Large intestine (tissue), 12 donors: ENCODE measurements around the gene ABCC3. TPM values are rescaled to one million over a fixed set of nuclear protein-coding genes. Genes with fewer than 3 reads are reported as not detected.

Experiments
- DNase-seq, 2 donors: peaks; one replicate each; pipeline versions ENCODE4 v3.0.0 to v3.0.0-alpha.2; 2013
- H3K27ac ChIP-seq: one replicate; pipeline ENCODE4 v1.5.1; 2013; ENCODE audit warnings: low read length
- H3K27me3 ChIP-seq: 2 replicates; pipeline ENCODE4 v1.6.1; 2013; ENCODE audit warnings: low read length; ENCODE audit not compliant: control insufficient read depth, insufficient read depth
- H3K36me3 ChIP-seq: 2 replicates; pipeline ENCODE4 v1.6.1; 2013; ENCODE audit warnings: low read length; ENCODE audit not compliant: control insufficient read depth, insufficient read depth
- H3K4me1 ChIP-seq: one replicate; pipeline ENCODE4 v1.6.1; 2013; ENCODE audit warnings: low read length; ENCODE audit not compliant: control insufficient read depth, insufficient read depth
- H3K4me3 ChIP-seq: one replicate; pipeline ENCODE4 v1.5.1; 2013; ENCODE audit warnings: low read length
- H3K9me3 ChIP-seq: one replicate; pipeline ENCODE4 v1.6.1; 2013; ENCODE audit warnings: mild to moderate bottlenecking, low read depth, low read length, moderate library complexity; ENCODE audit not compliant: control insufficient read depth
- WGBS: methylation state at CpG from one replicate; pipeline ENCODE4 v1.1.5; 2013; ENCODE audit warnings: low lambda C conversion rate; ENCODE audit not compliant: insufficient coverage; 5-methylcytosine and 5-hydroxymethylcytosine counted together
- long read RNA-seq, 11 donors: transcript quantifications; one replicate each; lab custom pipeline, GENCODE V29; 2026
- polyA plus RNA-seq: library from polyadenylated mRNA; unstranded; fragments of 120-200 nt; gene quantifications from one replicate; pipeline ENCODE4 v1.2.1, GENCODE V29; 2013

The ABCC3 gene
- 53.7 TPM for polyA plus RNA-seq
- long read RNA-seq, donor 1, partial matches to known transcripts: 0 of 4 reads
- long read RNA-seq, donor 1, other reads (novel, unspliced or antisense): 0 of 4 reads
- long read RNA-seq, donor 2, full-length matches to known transcripts: 12 of 20 reads
- long read RNA-seq, donor 2, partial matches to known transcripts: 8 of 20 reads
- long read RNA-seq, donor 2, other reads (novel, unspliced or antisense): 0 of 20 reads
- long read RNA-seq, donor 3: 0 reads
- long read RNA-seq, donor 4: 0 reads
- long read RNA-seq, donor 5, full-length matches to known transcripts: 10 of 10 reads
- long read RNA-seq, donor 5, partial matches to known transcripts: 0 of 10 reads
- long read RNA-seq, donor 5, other reads (novel, unspliced or antisense): 0 of 10 reads
- long read RNA-seq, donor 6, full-length matches to known transcripts: 6 of 6 reads
- long read RNA-seq, donor 6, partial matches to known transcripts: 0 of 6 reads
- long read RNA-seq, donor 6, other reads (novel, unspliced or antisense): 0 of 6 reads
- long read RNA-seq, donor 7, partial matches to known transcripts: 9 of 15 reads
- long read RNA-seq, donor 7, other reads (novel, unspliced or antisense): 0 of 15 reads
- long read RNA-seq, donor 8, transcript ABCC3-209 (2 exons, 575 nt): major isoform, 7 of 14 reads
- long read RNA-seq, donor 8, transcript ABCC3-218 (1 exons, 1,562 nt): minor isoform, 5 of 14 reads
- long read RNA-seq, donor 8, partial matches to known transcripts: 0 of 14 reads
- long read RNA-seq, donor 8, other reads (novel, unspliced or antisense): 0 of 14 reads
- long read RNA-seq, donor 9, full-length matches to known transcripts: 6 of 11 reads
- long read RNA-seq, donor 9, partial matches to known transcripts: 5 of 11 reads
- long read RNA-seq, donor 9, other reads (novel, unspliced or antisense): 0 of 11 reads
- long read RNA-seq, donor 10, full-length matches to known transcripts: 13 of 13 reads
- long read RNA-seq, donor 10, partial matches to known transcripts: 0 of 13 reads
- long read RNA-seq, donor 10, other reads (novel, unspliced or antisense): 0 of 13 reads
- long read RNA-seq, donor 11, full-length matches to known transcripts: 11 of 11 reads
- long read RNA-seq, donor 11, partial matches to known transcripts: 0 of 11 reads
- long read RNA-seq, donor 11, other reads (novel, unspliced or antisense): 0 of 11 reads

- peaks cover 3% of the 10 kb centered on the region for H3K9me3 ChIP-seq
- WGBS: no CpG with 5 or more reads among the region's 48 CpGs
- H3K27me3 ChIP-seq: peaks cover 18% of the 10 kb centered on the region
- H3K27ac ChIP-seq: peak within 1 kb of the TSS; percentile 8
- peaks cover 50% of the 10 kb centered on the region for H3K4me1 ChIP-seq
- peak; percentile 85 to 92 for DNase-seq
- H3K4me3 ChIP-seq: peak within 1 kb of the TSS; percentile 62
- no peaks in the 10 kb centered on the region for H3K36me3 ChIP-seq
These were observed at the start of gene ABCC3 for GRCh38 chr17:50634224-50634914. TSS of gene ABCC3 (plus strand) at chr17:50634881. CDS start at chr17:50634937, 56 bp downstream.

- H3K4me1 ChIP-seq: peaks cover 11% of the 10 kb centered on the region
- no peaks in the 10 kb centered on the region for H3K36me3 ChIP-seq
- H3K4me3 ChIP-seq: no peak overlapping the region
- WGBS: no CpG with 5 or more reads among the region's 4 CpGs
- no peak for DNase-seq
- no peak overlapping the region for H3K27ac ChIP-seq
- H3K27me3 ChIP-seq: peaks cover 4% of the 10 kb centered on the region
- H3K9me3 ChIP-seq: no peaks in the 10 kb centered on the region
These were observed 49.3 kb upstream of the ABCC3 start for GRCh38 chr17:50585346-50585745.

- no CpG with 5 or more reads among the region's 8 CpGs for WGBS
These were observed 48.8 kb upstream of the ABCC3 start for GRCh38 chr17:50585891-50586290.

GRCh38 chr17:50586421-50587247 lies 48.0 kb upstream of the ABCC3 start:
- H3K27ac ChIP-seq: no peak overlapping the region

More at GRCh38 chr17:50585891-50586290, 48.8 kb upstream of the ABCC3 start:
- no peaks in the 10 kb centered on the region for H3K36me3 ChIP-seq
- no peak overlapping the region for H3K4me3 ChIP-seq
- no peak overlapping the region for H3K27ac ChIP-seq
- no peak for DNase-seq
- peaks cover 11% of the 10 kb centered on the region for H3K4me1 ChIP-seq
- peaks cover 3% of the 10 kb centered on the region for H3K27me3 ChIP-seq
- no peaks in the 10 kb centered on the region for H3K9me3 ChIP-seq

GRCh38 chr17:50587571-50587970 lies 47.1 kb upstream of the ABCC3 start:
- no peak overlapping the region for H3K4me3 ChIP-seq
- no peak overlapping the region for H3K27ac ChIP-seq
- WGBS: no CpG with 5 or more reads among the region's 9 CpGs
- no peaks in the 10 kb centered on the region for H3K9me3 ChIP-seq
- peaks cover 11% of the 10 kb centered on the region for H3K4me1 ChIP-seq
- H3K36me3 ChIP-seq: no peaks in the 10 kb centered on the region
- H3K27me3 ChIP-seq: peaks cover 3% of the 10 kb centered on the region
- no peak for DNase-seq

More at GRCh38 chr17:50586421-50587247, 48.0 kb upstream of the ABCC3 start:
- WGBS: no CpG with 5 or more reads among the region's 9 CpGs
- Histone ChIP-seq H3K4me1 (peaks cover 11% of the 10 kb centered on the region), H3K9me3 (no peaks in the 10 kb centered on the region), H3K27me3 (peaks cover 3% of the 10 kb centered on the region), H3K36me3 (no peaks in the 10 kb centered on the region), H3K4me3 (no peak overlapping the region)
- no peak for DNase-seq

GRCh38 chr17:50588391-50589049 lies 46.2 kb upstream of the ABCC3 start:
- WGBS: no CpG with 5 or more reads among the region's 18 CpGs
- H3K9me3 ChIP-seq: no peaks in the 10 kb centered on the region
- H3K4me1 ChIP-seq: peaks cover 11% of the 10 kb centered on the region
- H3K4me3 ChIP-seq: no peak overlapping the region
- no peak overlapping the region for H3K27ac ChIP-seq
- no peak for DNase-seq
- H3K36me3 ChIP-seq: no peaks in the 10 kb centered on the region
- no peaks in the 10 kb centered on the region for H3K27me3 ChIP-seq

- H3K27me3 ChIP-seq: no peaks in the 10 kb centered on the region
- no peaks in the 10 kb centered on the region for H3K9me3 ChIP-seq
- DNase-seq: no peak
- H3K36me3 ChIP-seq: no peaks in the 10 kb centered on the region
- H3K4me3 ChIP-seq: no peak overlapping the region
- no CpG with 5 or more reads among the region's 10 CpGs for WGBS
- no peak overlapping the region for H3K27ac ChIP-seq
- peaks cover 11% of the 10 kb centered on the region for H3K4me1 ChIP-seq
These were observed 45.5 kb upstream of the ABCC3 start for GRCh38 chr17:50589095-50589705.

- no peaks in the 10 kb centered on the region for H3K9me3 ChIP-seq
- no peak for DNase-seq
- no peak overlapping the region for H3K27ac ChIP-seq
- H3K36me3 ChIP-seq: no peaks in the 10 kb centered on the region
- no CpG with 5 or more reads among the region's 24 CpGs for WGBS
- H3K4me3 ChIP-seq: no peak overlapping the region
- no peaks in the 10 kb centered on the region for H3K27me3 ChIP-seq
- H3K4me1 ChIP-seq: peaks cover 11% of the 10 kb centered on the region
These were observed 43.5 kb upstream of the ABCC3 start for GRCh38 chr17:50590946-50591737.
